Suprapubic skin (tissue), 4 donors: ENCODE measurements around the gene KRT6B.

Source experiments
- EP300 ChIP-seq: sonication (generic); formaldehyde crosslinking; IDR thresholded peaks from one replicate; pipeline ENCODE4 v1.6.1; 2017; ENCODE audit warnings: antibody characterized with exemption
- POLR2A ChIP-seq, 2 donors: fragments of 450-650 bp; IDR thresholded peaks; one replicate each; pipeline ENCODE4 v1.6.1; 2017; ENCODE audit warnings: antibody characterized with exemption in 2 of 2, mild to moderate bottlenecking in 2 of 2, moderate library complexity in 2 of 2
- POLR2AphosphoS5 ChIP-seq, 3 donors: sonication (generic); formaldehyde crosslinking; IDR thresholded peaks; one replicate each; pipeline ENCODE4 v1.6.1; 2017; ENCODE audit warnings: antibody characterized with exemption in 3 of 3
- TF ChIP-seq, protein P1 (sequence below), 2 donors: fragments of 200-600 bp in 1 of 2; fragments of 450-650 bp in 1 of 2; sonication (generic) in 1 of 2; IDR thresholded peaks; one replicate each; pipeline ENCODE4 v1.5.1; 2016 to 2019; ENCODE audit warnings: antibody characterized with exemption in 2 of 2, mild to moderate bottlenecking in 1 of 2, moderate library complexity in 1 of 2

DNA sequence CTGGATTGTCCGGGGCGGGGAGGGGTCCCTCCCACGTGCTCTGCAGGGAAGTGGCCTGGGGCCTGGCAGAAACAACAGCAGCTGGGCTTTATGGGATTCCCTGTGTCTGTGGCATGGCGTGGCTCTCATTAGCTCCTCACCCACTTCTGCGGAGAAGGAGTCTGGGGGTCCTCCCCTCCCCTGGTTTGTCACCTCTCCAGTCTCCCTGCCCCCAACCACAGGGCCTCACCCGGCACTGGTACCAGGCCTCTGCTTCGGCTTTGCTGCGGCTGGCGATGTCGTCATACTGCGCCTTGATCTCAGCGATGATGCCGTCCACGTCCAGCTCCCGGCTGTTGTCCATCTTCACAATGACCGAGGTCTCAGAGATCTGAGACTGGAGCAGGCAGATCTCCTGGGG lies 52.2 kb downstream of the KRT6B start:
- TF ChIP-seq, protein P1, sequence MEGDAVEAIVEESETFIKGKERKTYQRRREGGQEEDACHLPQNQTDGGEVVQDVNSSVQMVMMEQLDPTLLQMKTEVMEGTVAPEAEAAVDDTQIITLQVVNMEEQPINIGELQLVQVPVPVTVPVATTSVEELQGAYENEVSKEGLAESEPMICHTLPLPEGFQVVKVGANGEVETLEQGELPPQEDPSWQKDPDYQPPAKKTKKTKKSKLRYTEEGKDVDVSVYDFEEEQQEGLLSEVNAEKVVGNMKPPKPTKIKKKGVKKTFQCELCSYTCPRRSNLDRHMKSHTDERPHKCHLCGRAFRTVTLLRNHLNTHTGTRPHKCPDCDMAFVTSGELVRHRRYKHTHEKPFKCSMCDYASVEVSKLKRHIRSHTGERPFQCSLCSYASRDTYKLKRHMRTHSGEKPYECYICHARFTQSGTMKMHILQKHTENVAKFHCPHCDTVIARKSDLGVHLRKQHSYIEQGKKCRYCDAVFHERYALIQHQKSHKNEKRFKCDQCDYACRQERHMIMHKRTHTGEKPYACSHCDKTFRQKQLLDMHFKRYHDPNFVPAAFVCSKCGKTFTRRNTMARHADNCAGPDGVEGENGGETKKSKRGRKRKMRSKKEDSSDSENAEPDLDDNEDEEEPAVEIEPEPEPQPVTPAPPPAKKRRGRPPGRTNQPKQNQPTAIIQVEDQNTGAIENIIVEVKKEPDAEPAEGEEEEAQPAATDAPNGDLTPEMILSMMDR (IDR thresholded peaks at IDR 0.05), result no peak
- TF ChIP-seq POLR2A (IDR thresholded peaks at IDR 0.05), result no peak
- no peak for TF ChIP-seq EP300
- TF ChIP-seq POLR2AphosphoS5 (IDR thresholded peaks at IDR 0.05), result no peak
